HepG2 (cell line): ENCODE results near the gene TRAPPC12. TPM values are rescaled to one million over a fixed set of nuclear protein-coding genes. Genes with fewer than 3 reads are reported as not detected.

Source experiments
- KLF12 ChIP-seq: sonication (generic); formaldehyde crosslinking; IDR thresholded peaks from 2 replicates; pipeline ENCODE4 v1.4.0; 2020; ENCODE audit warnings: missing genetic modification reagents, borderline replicate concordance
- RERE ChIP-seq: IDR thresholded peaks from 2 replicates; pipeline ENCODE4 v1.6.1; 2016; ENCODE audit warnings: low read depth, missing genetic modification reagents, missing compliant biosample characterization
- ZNF260 ChIP-seq: sonication (generic); formaldehyde crosslinking; IDR thresholded peaks from 2 replicates; pipeline ENCODE4 v1.4.0; 2020; ENCODE audit warnings: missing genetic modification reagents, low read depth, mild to moderate bottlenecking, borderline replicate concordance
- ZNF367 ChIP-seq: sonication (generic); formaldehyde crosslinking; IDR thresholded peaks from 2 replicates; pipeline ENCODE4 v1.4.0; 2020; ENCODE audit warnings: missing genetic modification reagents, borderline replicate concordance
- ZNF546 ChIP-seq: sonication (generic); formaldehyde crosslinking; conservative IDR thresholded peaks from 2 replicates; pipeline ENCODE4 v1.8.1; 2023; ENCODE audit warnings: mild to moderate bottlenecking, missing genetic modification reagents
- polyA plus RNA-seq, 8 experiments: library from polyadenylated mRNA; depleted of rRNA in 3 of 8; stranded (reverse) in 7 of 8; unstranded in 1 of 8; fragments of >200 nt; fragmentation: Illumina TruSeq in 4 of 8; extraction: Trizol in 4 of 8; gene quantifications; 2 replicates each; pipeline versions ENCODE4 v1.2.1 to v1.2.3, GENCODE V29; 2011 to 2016; ENCODE audit warnings: low read depth in 4 of 8, missing spikeins in 1 of 8, mixed read lengths in 1 of 8; ENCODE audit not compliant: insufficient read depth in 1 of 8
- total RNA-seq, 5 experiments: library from RNA; depleted of rRNA; stranded (reverse); fragments of >200 nt; fragmentation: Illumina TruSeq; extraction: Trizol; gene quantifications; 2 replicates each; pipeline ENCODE4 v1.2.3, GENCODE V29; 2016; ENCODE audit warnings: low read depth in 1 of 5
- TF ChIP-seq, protein P1 (sequence below): sonication (generic); formaldehyde crosslinking; IDR thresholded peaks from 2 replicates; pipeline ENCODE4 v1.5.1; 2020; ENCODE audit warnings: missing genetic modification reagents, mild to moderate bottlenecking, borderline replicate concordance
- TF ChIP-seq, protein P2 (sequence below): sonication (generic); formaldehyde crosslinking; IDR thresholded peaks from 2 replicates; pipeline ENCODE4 v1.4.0; 2020; ENCODE audit warnings: mild to moderate bottlenecking, missing genetic modification reagents, borderline replicate concordance
- TF ChIP-seq, protein P3 (sequence below): sonication (generic); formaldehyde crosslinking; IDR thresholded peaks from 2 replicates; pipeline ENCODE4 v1.8.0; 2022; ENCODE audit warnings: missing genetic modification reagents, mild to moderate bottlenecking, inconsistent platforms, borderline replicate concordance
- TF ChIP-seq, protein P4 (sequence below): sonication (generic); formaldehyde crosslinking; IDR thresholded peaks from 2 replicates; pipeline ENCODE4 v1.4.0; 2020; ENCODE audit warnings: mild to moderate bottlenecking, low read depth, missing genetic modification reagents
- TF ChIP-seq, protein P5 (sequence below): sonication (generic); formaldehyde crosslinking; IDR thresholded peaks from 2 replicates; pipeline ENCODE4 v1.5.0; 2020; ENCODE audit warnings: missing genetic modification reagents
- TF ChIP-seq, protein P6 (sequence below): IDR thresholded peaks from 2 replicates; pipeline ENCODE4 v1.6.1; 2016; ENCODE audit warnings: missing biosample characterization, missing genetic modification reagents, low read depth

TRAPPC12 gene
- total and polyA plus RNA-seq, 2 of the 13 experiments (the other 11 are each of a cell fraction or from before 2014, with no cell fraction given), result 46.4 to 97.7 TPM

- peak; percentile 53; the same call in 1 of the 2 replicates for TF ChIP-seq RERE (CRISPR knock-in tag)
- TF ChIP-seq, protein P1, sequence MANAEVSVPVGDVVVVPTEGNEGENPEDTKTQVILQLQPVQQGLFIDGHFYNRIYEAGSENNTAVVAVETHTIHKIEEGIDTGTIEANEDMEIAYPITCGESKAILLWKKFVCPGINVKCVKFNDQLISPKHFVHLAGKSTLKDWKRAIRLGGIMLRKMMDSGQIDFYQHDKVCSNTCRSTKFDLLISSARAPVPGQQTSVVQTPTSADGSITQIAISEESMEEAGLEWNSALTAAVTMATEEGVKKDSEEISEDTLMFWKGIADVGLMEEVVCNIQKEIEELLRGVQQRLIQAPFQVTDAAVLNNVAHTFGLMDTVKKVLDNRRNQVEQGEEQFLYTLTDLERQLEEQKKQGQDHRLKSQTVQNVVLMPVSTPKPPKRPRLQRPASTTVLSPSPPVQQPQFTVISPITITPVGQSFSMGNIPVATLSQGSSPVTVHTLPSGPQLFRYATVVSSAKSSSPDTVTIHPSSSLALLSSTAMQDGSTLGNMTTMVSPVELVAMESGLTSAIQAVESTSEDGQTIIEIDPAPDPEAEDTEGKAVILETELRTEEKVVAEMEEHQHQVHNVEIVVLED, result peak; percentile 52; the same call in 1 of the 2 replicates
- no peak for TF ChIP-seq ZNF367 (CRISPR knock-in tag)
- TF ChIP-seq, protein P2, sequence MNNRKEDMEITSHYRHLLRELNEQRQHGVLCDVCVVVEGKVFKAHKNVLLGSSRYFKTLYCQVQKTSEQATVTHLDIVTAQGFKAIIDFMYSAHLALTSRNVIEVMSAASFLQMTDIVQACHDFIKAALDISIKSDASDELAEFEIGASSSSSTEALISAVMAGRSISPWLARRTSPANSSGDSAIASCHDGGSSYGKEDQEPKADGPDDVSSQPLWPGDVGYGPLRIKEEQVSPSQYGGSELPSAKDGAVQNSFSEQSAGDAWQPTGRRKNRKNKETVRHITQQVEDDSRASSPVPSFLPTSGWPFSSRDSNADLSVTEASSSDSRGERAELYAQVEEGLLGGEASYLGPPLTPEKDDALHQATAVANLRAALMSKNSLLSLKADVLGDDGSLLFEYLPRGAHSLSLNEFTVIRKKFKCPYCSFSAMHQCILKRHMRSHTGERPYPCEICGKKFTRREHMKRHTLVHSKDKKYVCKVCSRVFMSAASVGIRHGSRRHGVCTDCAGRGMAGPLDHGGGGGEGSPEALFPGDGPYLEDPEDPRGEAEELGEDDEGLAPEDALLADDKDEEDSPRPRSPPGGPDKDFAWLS (CRISPR knock-in tag), result no peak
- TF ChIP-seq, protein P3, sequence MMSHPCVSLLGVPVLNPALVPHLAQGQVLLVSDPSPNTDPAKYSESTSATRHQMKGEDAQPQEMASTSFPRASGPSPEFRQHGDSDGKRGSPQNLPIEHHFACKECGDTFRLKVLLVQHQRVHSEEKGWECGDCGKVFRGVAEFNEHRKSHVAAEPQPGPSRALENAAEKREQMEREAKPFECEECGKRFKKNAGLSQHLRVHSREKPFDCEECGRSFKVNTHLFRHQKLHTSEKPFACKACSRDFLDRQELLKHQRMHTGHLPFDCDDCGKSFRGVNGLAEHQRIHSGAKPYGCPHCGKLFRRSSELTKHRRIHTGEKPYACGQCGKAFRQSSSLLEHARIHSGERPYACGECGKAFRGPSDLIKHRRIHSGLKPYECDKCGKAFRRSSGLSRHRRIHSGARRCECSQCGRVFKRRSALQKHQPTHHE (CRISPR knock-in tag), result 0 out of 2 replicates have a peak, but pooled peaks have one; percentile 73
- TF ChIP-seq, protein P4, sequence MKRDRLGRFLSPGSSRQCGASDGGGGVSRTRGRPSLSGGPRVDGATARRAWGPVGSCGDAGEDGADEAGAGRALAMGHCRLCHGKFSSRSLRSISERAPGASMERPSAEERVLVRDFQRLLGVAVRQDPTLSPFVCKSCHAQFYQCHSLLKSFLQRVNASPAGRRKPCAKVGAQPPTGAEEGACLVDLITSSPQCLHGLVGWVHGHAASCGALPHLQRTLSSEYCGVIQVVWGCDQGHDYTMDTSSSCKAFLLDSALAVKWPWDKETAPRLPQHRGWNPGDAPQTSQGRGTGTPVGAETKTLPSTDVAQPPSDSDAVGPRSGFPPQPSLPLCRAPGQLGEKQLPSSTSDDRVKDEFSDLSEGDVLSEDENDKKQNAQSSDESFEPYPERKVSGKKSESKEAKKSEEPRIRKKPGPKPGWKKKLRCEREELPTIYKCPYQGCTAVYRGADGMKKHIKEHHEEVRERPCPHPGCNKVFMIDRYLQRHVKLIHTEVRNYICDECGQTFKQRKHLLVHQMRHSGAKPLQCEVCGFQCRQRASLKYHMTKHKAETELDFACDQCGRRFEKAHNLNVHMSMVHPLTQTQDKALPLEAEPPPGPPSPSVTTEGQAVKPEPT (CRISPR knock-in tag), result 0 out of 2 replicates have a peak, but pooled peaks have one; percentile 80
- no peak for TF ChIP-seq ZNF260
- no peak for TF ChIP-seq KLF12 (CRISPR knock-in tag)
- no peak for TF ChIP-seq ZNF546 (CRISPR knock-in tag)
- TF ChIP-seq, protein P5, sequence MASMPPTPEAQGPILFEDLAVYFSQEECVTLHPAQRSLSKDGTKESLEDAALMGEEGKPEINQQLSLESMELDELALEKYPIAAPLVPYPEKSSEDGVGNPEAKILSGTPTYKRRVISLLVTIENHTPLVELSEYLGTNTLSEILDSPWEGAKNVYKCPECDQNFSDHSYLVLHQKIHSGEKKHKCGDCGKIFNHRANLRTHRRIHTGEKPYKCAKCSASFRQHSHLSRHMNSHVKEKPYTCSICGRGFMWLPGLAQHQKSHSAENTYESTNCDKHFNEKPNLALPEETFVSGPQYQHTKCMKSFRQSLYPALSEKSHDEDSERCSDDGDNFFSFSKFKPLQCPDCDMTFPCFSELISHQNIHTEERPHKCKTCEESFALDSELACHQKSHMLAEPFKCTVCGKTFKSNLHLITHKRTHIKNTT, result no peak
- TF ChIP-seq, protein P6, sequence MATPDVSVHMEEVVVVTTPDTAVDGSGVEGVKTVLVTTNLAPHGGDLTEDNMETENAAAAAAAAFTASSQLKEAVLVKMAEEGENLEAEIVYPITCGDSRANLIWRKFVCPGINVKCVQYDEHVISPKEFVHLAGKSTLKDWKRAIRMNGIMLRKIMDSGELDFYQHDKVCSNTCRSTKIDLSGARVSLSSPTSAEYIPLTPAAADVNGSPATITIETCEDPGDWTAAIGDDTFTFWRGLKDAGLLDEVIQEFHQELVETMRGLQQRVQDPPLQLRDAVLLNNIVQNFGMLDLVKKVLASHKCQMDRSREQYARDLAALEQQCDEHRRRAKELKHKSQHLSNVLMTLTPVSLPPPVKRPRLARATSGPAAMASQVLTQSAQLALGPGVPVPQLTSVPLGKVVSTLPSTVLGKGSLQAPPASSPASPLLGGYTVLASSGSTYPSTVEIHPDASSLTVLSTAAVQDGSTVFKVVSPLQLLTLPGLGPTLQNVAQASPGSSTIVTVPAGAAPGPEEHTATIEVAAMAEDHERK, result no peak
Observed at GRCh38 chr2:3465844-3466481, 86.5 kb downstream of the TRAPPC12 start (continued).
